Tibial nerve (tissue), 4 donors: ENCODE measurements around the gene GPX2. TPM values are rescaled to one million over a fixed set of nuclear protein-coding genes. Genes with fewer than 3 reads are reported as not detected.

ENCODE experiments used
- DNase-seq, 2 donors: peaks; one replicate each; pipeline ENCODE4 v3.0.0-alpha.2; 2019; ENCODE audit warnings: low spot score in 2 of 2
- H3K27ac ChIP-seq, 4 donors: fragments of 200-600 bp; sonication (generic) in 3 of 4; one replicate each; pipeline ENCODE4 v1.5.1; 2017 to 2019; ENCODE audit warnings: mild to moderate bottlenecking in 1 of 4
- H3K27me3 ChIP-seq, 2 donors: fragments of 200-600 bp; sonication (generic) in 1 of 2; one replicate each; pipeline versions ENCODE4 v1.5.1 to v1.6.0; 2017 to 2019
- H3K36me3 ChIP-seq, 3 donors: fragments of 200-600 bp; sonication (generic); one replicate each; pipeline ENCODE4 v1.5.1; 2018 to 2019
- H3K4me1 ChIP-seq, 4 donors: fragments of 200-600 bp; sonication (generic) in 3 of 4; one replicate each; pipeline ENCODE4 v1.5.1; 2017 to 2019
- H3K4me3 ChIP-seq, 4 donors: fragments of 200-600 bp; sonication (generic) in 3 of 4; one replicate each; pipeline ENCODE4 v1.5.1; 2017 to 2019; ENCODE audit warnings: mild to moderate bottlenecking in 1 of 4, moderate library complexity in 1 of 4
- H3K9me3 ChIP-seq, 4 donors: fragments of 200-600 bp; sonication (generic) in 3 of 4; one replicate each; pipeline ENCODE4 v1.5.1; 2017 to 2019
- EP300 ChIP-seq, 2 donors: sonication (generic); formaldehyde crosslinking; IDR thresholded peaks; one replicate each; pipeline ENCODE4 v1.6.1; 2017; ENCODE audit warnings: antibody characterized with exemption in 2 of 2, mild to moderate bottlenecking in 1 of 2
- POLR2A ChIP-seq, 2 donors: fragments of 450-650 bp; IDR thresholded peaks; one replicate each; pipeline ENCODE4 v1.6.1; 2017; ENCODE audit warnings: antibody characterized with exemption in 2 of 2, mild to moderate bottlenecking in 2 of 2, moderate library complexity in 2 of 2
- WGBS, 2 donors: methylation state at CpG; one replicate each; pipeline ENCODE4 v1.1.5; 2018; 5-methylcytosine and 5-hydroxymethylcytosine counted together
- total RNA-seq, 4 donors: library from RNA; depleted of rRNA; stranded (reverse); fragments of >200 nt; gene quantifications; one replicate each; pipeline ENCODE4 v1.1.0, GENCODE V29; 2016
- TF ChIP-seq, protein P1 (sequence below), 5 experiments: fragments of 200-600 bp in 3 of 5; fragments of 450-650 bp in 2 of 5; sonication (generic) in 3 of 5; IDR thresholded peaks; one replicate each; pipeline ENCODE4 v1.5.1; 2016 to 2019; ENCODE audit warnings: antibody characterized with exemption in 5 of 5, mild to moderate bottlenecking in 3 of 5, moderate library complexity in 2 of 5

GPX2 gene
- total RNA-seq, 4 donors from 2014 or later: not detected

DNA sequence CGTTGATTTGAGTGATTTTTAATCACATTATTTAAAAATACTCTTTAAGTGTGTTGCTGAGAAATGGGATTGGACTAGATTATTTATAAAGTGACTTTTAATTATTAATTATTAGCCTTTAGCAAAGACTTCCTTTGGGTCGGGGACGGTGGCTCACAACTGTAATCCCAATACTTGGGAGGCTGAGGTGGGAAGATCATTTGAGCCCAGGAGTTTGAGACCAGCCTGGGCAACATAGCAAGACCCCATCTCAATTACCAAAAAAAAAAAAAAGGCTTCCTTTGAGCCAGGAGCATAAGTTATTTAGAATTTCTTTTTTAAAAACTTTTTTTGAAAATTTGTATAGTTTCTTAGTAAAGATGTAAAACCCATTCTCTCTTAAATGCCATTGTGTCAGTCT is 19.5 kb downstream of the GPX2 start:
- H3K27ac ChIP-seq: no peak overlapping the region
- H3K4me3 ChIP-seq: no peak overlapping the region
- no peaks in the 10 kb centered on the region for H3K9me3 ChIP-seq
- no peak for DNase-seq
- H3K27me3 ChIP-seq: no peaks in the 10 kb centered on the region
- WGBS, 2 donors: 88 to 89% methylated on average over 3 of the region's 3 CpGs
- H3K4me1 ChIP-seq: peaks cover 0 to 20% (median 0%) of the 10 kb centered on the region in 4 donors
- TF ChIP-seq POLR2A (IDR thresholded peaks at IDR 0.05): no peak
- TF ChIP-seq, protein P1, sequence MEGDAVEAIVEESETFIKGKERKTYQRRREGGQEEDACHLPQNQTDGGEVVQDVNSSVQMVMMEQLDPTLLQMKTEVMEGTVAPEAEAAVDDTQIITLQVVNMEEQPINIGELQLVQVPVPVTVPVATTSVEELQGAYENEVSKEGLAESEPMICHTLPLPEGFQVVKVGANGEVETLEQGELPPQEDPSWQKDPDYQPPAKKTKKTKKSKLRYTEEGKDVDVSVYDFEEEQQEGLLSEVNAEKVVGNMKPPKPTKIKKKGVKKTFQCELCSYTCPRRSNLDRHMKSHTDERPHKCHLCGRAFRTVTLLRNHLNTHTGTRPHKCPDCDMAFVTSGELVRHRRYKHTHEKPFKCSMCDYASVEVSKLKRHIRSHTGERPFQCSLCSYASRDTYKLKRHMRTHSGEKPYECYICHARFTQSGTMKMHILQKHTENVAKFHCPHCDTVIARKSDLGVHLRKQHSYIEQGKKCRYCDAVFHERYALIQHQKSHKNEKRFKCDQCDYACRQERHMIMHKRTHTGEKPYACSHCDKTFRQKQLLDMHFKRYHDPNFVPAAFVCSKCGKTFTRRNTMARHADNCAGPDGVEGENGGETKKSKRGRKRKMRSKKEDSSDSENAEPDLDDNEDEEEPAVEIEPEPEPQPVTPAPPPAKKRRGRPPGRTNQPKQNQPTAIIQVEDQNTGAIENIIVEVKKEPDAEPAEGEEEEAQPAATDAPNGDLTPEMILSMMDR (IDR thresholded peaks at IDR 0.05): no peak
- no peak for TF ChIP-seq EP300 (IDR thresholded peaks at IDR 0.05)
- peaks cover 0 to 33% (median 0%) of the 10 kb centered on the region in 3 donors for H3K36me3 ChIP-seq

DNA sequence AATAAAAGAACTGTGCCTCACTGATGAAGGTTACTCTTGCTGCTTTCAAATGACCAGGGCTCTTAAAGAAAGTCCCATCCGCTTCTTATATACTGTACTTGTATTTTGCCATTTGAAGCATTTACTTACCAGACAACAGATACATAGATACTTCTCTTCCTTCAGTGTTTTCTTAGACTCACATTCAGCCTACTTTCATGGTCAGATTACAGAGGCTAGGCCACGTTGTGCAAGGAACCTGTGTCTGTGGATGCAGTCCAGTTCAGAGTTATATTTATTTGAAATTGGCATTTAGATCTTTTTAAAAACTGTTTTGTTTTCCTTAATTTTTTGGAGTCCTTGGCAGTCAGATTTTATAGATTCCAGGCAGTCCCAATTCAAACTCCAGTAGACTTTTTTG is 22.1 kb downstream of the GPX2 start:
- Histone ChIP-seq H3K27ac (no peak overlapping the region), H3K4me3 (no peak overlapping the region), H3K36me3 (peaks cover 0 to 12% (median 0%) of the 10 kb centered on the region in 3 donors), H3K4me1 (peaks cover 0 to 41% (median 8%) of the 10 kb centered on the region in 4 donors), H3K9me3 (no peaks in the 10 kb centered on the region), H3K27me3 (no peaks in the 10 kb centered on the region)
- WGBS, 2 donors: 47 to 80% methylated on average over 2 of the region's 2 CpGs
- no peak for TF ChIP-seq POLR2A (IDR thresholded peaks at IDR 0.05)
- no peak for TF ChIP-seq EP300 (IDR thresholded peaks at IDR 0.05)
- TF ChIP-seq, protein P1 (IDR thresholded peaks at IDR 0.05): no peak
- DNase-seq: no peak

DNA sequence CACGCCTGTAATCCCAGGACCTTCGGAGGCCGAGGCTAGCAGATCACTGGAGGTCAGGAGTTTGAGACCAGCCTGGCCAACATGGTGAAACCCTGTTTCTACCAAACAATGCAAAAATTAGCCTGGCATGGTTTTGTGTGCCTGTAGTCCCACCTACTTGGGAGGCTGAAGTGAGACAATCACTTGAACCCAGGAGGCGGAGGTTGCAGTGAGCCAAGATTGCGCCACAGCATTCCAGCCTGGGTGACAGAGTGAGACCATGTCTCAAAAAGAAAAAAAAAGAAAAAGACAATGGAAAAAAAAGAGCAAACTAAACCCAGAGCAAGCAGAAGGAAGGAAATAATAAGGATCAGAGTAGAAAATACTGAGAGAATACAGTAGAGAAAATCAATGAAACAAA is 22.9 kb downstream of the GPX2 start:
- no peak overlapping the region for H3K4me3 ChIP-seq
- 81 to 89% methylated on average over 5 of the region's 5 CpGs for WGBS, 2 donors
- TF ChIP-seq, protein P1 (IDR thresholded peaks at IDR 0.05): no peak
- TF ChIP-seq EP300 (IDR thresholded peaks at IDR 0.05) (no peak), POLR2A (IDR thresholded peaks at IDR 0.05) (no peak)
- peaks cover 0 to 4% (median 0%) of the 10 kb centered on the region in 3 donors for H3K36me3 ChIP-seq
- no peaks in the 10 kb centered on the region for H3K27me3 ChIP-seq
- H3K4me1 ChIP-seq: peaks cover 0 to 47% (median 13%) of the 10 kb centered on the region in 4 donors
- DNase-seq: no peak
- H3K27ac ChIP-seq: no peak overlapping the region
- no peaks in the 10 kb centered on the region for H3K9me3 ChIP-seq

DNA sequence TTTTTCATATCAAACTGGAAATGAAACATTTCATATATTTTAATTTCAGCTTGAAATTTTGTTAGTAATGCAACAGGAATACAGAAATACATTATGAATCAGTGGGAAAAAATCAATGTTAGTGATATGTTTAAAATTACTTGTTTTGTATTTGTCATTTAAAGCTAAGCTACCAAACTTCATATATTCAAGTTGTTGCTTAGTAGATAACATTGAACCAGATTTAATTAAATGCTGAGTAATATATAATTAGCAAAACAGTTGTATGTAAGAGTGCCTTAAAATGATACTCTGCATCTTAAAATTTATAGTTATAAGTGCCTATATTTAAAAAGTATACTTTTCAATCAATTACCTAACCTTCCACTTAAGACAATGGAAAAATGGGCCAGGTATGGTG is 23.3 kb downstream of the GPX2 start:
- no peaks in the 10 kb centered on the region for H3K9me3 ChIP-seq
- DNase-seq: no peak
- no peaks in the 10 kb centered on the region for H3K36me3 ChIP-seq
- H3K27ac ChIP-seq: no peak overlapping the region
- H3K4me3 ChIP-seq: no peak overlapping the region
- H3K4me1 ChIP-seq: peaks cover 0 to 47% (median 13%) of the 10 kb centered on the region in 4 donors
- no peaks in the 10 kb centered on the region for H3K27me3 ChIP-seq
- TF ChIP-seq, protein P1 (IDR thresholded peaks at IDR 0.05): no peak
- TF ChIP-seq EP300 (IDR thresholded peaks at IDR 0.05): no peak
- no peak for TF ChIP-seq POLR2A (IDR thresholded peaks at IDR 0.05)

DNA sequence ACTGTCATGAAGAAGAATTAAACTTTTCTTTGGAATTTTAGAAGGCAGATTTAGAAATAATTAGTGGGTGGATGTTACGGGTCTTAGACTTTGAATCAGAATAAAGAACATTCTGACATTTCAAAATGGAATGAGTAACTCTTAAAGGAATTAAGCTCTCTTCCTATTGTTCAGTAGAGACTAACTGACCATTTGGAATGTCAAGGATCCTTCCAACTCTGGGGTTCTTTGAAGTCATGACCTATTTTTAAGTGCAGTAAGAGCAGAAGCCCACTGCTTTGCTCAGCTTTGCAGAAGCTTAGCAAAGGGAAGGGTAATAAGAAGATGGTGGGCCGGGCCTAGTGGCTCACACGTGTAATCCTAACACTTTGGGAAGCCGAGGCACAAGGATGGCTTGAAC is 24.3 kb downstream of the GPX2 start:
- TF ChIP-seq, protein P1 (IDR thresholded peaks at IDR 0.05): no peak
- TF ChIP-seq EP300 (IDR thresholded peaks at IDR 0.05) (no peak), POLR2A (IDR thresholded peaks at IDR 0.05) (no peak)
- Histone ChIP-seq H3K4me3 (no peak overlapping the region), H3K36me3 (no peaks in the 10 kb centered on the region), H3K27me3 (no peaks in the 10 kb centered on the region), H3K9me3 (no peaks in the 10 kb centered on the region), H3K27ac (peak overlapping the region in 1 of 4 donors; percentile 33), H3K4me1 (peaks cover 0 to 50% (median 15%) of the 10 kb centered on the region in 4 donors)
- DNase-seq: no peak
- 77 to 78% methylated on average over 4 of the region's 4 CpGs for WGBS, 2 donors
